GM19397 (cell line): ENCODE measurements around the gene STARD3NL.
A peak's percentile ranks its signal among the peaks of the same experiment; 100 is the strongest.
"Not testable (repeated sequence)": the region's sequence is repeated elsewhere in the genome, so short reads cannot be mapped to it uniquely, and the experiment has no call there.

Experiments
- ATAC-seq: cut with Tn5 transposase; IDR thresholded peaks from one replicate; pipeline ENCODE4 v1.9.1; 2021; ENCODE audit warnings: mild to moderate bottlenecking, moderate library complexity; ENCODE audit not compliant: unreplicated experiment

Gene STARD3NL, protein sequence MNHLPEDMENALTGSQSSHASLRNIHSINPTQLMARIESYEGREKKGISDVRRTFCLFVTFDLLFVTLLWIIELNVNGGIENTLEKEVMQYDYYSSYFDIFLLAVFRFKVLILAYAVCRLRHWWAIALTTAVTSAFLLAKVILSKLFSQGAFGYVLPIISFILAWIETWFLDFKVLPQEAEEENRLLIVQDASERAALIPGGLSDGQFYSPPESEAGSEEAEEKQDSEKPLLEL

DNA sequence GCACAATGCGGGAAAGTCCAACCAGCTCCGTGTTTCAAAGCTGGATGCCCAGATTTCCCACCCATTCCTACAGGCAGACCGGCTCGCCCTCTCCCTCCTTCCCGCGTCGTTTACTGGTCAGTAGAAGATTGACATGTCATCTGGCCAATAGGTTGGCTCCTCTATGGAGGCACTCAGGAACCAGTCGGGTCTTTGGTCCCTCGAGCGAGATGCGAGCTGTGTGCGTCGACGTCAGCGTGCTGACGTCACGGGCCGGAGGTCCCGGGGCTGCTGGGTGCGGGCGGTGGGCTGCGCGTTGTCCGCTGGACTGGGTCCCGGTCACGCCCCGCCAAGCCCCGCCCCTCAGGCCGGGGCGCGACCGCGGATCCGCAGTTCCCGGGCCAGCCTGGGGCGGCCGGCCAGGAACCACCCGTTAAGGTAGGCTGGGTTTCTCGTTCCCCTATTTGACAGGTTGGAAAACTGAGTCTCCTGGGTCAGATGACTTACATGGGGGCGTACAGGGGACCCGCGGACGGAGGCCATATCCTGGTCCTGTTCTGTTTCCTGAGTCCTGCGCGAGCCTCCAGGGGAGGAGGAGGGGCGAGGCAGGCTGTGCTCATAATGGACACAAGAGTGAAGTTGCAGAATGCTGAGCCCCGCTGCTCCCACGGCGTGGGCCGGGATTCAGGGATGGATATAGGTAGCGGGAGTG is at the start of gene STARD3NL:
STARD3NL (plus strand) TSS at position 242 of the 691 bp plus-strand sequence. CDS start 29,260 bp downstream, outside the sequence.
- ATAC-seq = peak; percentile 98

DNA sequence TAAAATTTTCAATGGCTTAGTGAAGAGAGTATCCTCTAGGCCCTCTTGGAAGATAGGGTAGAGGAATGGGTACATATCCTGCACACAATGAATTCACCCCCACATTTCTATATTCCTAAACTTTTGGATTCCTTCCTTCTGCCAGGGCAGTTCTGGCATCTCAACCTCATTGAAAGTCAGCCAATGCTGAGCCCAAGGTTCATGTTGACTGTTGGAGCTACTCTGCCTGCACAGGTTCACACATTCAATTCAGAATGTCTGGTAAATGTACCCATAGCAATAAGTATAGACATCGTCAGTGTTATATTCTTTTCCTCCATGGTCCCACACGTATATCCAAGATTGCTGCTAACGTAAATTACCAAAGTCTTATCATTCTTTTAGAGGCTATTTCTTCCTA is 48.9 kb upstream of the STARD3NL start:
- ATAC-seq = no peak

DNA sequence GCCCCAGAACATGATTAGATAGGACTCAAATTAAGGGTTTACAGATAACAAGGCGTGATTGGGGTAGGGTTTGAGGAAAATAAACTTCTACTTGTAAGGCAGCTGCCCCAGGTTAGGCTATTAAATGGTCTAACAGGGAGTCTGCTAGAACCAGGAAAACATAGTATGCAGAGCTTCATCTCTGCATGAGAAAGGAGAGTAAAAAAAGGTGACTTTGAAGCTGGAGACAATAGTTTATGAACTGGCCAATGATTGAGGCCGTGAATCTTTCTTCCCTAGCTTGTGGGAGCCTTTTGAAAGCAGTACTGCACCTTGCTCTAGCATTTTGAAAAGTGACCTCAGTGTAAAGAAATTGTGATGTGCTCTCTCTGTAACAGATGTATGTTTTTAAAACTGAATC is 48.5 kb upstream of the STARD3NL start:
- ATAC-seq = no peak

DNA sequence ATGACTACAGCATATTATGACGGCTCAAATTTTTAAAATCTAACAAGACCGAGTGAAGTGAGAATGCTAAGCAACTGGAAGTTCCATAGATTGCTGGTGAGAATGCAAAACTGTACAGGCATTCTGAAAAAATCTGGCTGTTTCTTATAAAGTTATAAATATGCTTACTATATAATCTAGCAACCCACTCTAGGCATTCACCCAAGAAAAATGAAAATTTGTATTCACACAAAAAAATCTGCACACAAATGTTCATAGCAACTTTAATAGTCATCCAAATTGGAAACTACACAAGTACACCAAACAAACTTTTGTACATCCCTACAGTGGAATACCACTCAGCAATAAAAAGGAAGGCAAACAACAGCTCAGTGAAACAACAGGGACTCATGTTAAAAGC is 39.9 kb upstream of the STARD3NL start:
- ATAC-seq = no peak

DNA sequence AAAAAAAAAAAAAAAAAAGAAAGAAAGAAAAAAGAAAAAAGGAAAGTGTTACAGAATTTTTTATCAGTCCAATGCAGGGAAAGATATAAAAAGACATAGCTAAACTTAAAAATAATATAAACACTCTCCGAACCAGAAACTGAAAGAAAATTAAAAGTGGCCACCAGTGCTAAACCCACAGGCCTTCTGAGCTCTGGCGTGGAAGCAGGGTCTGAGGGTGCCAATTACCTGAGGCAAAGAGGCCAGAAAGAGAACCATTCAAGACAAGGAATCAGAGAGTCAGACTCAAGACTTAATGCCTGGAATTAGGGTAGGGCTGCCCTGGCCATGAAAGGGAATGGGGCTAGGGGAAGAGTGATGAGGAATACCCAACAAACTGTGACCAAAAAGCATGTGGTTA is 36.9 kb upstream of the STARD3NL start:
- no peak for ATAC-seq

DNA sequence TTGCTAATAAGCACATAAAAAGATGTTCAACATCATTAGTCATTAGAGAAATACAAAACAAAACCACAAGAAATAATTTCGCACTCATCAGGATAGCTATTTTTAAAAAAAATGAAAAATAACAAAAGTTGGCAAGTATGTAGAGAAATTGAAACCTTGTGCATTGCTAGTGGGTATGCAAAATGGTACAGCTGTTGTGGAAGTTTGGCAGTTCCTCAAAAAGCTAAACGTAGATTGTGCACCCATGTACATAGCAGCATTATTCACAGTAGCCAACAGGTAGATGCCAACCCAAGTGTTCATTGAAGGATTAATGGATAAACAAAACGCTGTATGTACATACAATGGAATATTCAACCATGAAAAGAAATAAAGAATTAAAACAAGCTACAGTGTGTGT is 35.3 kb upstream of the STARD3NL start:
- peak; percentile 92 for ATAC-seq

DNA sequence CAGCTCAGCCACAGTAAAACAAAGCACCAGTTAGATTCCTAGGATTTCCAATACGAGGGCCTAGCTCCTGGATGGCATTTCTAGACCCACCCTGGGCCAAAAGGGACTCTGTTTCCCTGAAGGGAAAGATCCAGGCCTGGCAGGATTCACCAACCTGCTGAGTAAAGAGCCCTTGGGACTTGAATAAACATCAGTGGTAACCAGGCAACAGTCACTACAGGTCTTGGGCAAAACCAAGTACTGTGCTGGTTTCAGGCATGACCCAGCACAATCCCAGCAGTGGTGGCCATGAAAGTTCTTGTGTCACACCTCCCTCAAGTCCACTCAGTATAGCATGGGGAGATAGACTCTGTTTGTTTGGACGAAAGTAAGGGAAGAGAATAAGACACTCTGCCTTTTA is 31.0 kb upstream of the STARD3NL start:
- ATAC-seq = no peak

DNA sequence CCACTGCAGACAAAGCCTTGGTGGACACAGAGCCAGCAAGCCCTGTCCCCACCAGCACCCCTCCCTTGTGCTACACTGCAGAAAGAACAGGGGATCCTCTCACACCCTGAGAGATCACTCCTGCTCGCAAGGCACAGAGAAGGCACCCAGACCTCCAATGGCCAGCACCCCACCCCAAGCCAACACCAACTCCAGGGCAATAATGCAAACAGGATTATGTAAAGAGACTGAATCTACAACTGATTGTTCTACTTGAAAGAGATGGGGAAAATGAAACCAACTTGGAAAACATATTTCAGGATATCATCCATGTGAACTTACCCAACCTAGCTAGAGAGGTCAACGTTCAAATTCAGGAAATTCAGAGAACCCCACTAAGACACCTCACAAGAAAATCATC is 26.5 kb upstream of the STARD3NL start:
- ATAC-seq = no peak

DNA sequence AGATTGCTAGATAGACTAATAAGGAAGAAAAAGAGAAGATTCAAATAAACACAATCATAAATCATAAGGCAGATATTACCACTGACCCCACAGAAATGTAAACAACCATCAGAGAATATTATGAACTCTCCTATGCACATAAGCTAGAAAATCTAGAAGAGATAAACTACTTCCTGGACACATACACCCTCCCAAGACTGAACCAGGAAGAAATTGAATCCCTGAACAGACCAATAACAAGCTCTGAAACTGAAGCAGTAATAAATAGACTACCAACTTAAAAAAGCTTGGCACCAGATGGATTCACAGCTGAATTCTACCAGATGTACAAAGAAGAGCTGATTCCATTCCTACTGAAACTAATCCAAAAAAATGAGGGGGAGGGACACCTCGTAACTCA is 24.5 kb upstream of the STARD3NL start:
- no peak for ATAC-seq

DNA sequence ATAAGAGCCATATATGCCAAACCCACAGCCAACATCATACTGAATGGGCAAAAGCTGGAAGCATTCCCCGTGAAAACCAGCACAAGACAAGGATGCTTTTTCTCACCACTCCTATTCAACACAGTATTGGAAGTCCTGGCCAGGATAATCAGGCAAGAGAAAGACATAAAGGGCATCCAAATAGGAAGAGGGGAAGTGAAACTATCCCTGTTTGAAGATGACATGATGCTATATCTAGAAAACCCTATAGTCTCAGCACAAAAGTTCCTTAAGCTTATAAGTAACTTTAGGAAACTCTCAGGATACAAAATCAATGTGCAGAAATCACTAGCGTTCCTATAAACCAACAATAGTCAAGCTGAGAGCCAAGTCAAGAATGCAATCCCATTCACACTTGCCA is 23.8 kb upstream of the STARD3NL start:
- no peak for ATAC-seq

DNA sequence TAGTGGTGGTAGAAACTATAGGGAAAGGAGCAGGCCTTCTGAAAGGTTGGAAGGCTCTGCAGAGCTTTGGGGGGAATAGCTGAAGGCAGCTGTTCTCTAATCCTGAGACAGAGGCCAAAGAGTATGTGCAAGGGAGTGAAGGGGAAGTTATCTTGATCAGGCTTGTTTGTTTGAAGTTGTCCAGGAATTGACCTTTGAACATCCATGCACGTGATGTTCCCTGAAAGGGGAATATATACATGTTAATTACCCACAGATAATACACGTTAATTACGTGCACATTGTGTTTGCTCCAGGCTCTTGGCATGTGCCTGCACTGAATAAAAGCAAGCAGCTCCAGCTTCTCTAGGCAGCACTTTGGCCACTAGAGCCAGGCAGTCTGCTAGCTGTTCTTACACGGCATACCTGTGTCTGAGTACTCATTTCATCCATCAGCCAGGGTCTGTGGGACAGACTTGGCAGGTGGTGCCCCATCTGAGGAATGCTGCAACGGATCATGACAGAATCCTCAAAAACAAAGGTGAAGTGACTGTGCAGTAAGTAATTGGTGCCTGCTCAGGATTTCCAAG is 18.0 kb upstream of the STARD3NL start:
- no peak for ATAC-seq

DNA sequence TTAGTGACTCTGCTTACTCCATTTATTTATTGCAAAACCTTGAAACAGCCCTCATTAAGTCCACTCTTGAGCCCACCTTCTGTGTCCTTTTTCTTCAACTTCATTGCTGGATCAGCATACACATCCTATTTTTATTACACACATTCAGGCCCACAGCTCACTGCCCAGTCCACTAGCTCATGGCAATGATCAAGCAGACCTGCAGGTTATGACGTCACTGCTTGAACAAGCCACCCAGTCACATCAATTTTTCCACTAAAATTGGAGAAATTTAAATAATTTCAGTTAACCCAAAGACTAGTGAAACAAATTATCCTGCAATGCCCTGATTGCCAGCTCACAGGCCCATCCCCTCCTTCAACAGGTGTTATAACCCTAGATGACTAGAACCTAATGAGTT is 16.0 kb upstream of the STARD3NL start:
- no peak for ATAC-seq

DNA sequence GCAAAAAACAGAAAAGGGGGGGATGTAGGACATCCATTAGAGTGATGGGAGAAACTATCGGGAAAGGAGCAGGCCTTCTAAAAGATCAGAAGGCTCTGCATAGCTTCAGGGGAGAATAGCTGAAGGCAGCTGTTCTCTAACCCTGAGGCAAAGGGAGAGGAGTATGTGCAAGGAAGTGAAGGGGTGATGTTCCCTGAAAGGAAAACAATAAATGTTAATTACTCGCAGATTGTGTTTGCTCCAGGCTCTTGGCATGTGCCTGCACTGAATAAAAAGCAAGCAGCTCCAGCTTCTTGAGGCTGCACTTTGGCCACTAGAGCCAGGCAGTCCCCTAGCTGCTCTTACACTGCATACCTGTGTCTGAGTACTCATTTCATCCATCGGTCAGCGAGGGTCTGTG is 14.4 kb upstream of the STARD3NL start:
- ATAC-seq = no peak

DNA sequence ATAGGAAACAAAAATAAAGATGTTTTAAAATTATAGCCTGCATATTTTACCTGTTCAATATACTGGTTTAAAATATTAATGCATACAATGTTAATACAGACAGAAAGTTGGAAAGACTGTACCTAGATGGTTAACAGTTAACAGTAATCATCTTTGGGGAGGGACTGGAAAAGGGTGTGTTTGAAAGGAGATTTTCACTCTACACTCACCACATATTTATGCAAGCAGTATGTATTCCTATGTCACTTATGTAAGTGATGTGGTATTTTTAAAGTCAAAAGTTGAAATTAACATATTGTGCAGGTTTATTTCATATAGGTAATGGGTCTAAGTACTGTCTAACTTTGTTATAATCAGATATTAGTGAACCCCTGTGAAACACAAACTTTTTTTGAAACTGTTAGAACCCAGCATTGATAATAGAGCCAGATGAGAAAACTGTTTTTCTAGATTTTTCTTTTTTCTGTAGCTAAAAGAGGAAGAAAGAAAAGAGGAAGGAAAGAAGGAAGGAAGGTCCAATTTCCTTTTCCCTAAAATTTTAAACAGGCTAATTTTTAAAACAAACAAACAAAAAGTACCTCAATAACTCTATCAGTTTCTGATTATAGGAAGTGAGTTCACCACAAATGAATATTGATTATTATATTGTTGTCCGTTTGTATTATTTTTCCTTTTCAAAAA is 9.0 kb upstream of the STARD3NL start:
- no peak for ATAC-seq

DNA sequence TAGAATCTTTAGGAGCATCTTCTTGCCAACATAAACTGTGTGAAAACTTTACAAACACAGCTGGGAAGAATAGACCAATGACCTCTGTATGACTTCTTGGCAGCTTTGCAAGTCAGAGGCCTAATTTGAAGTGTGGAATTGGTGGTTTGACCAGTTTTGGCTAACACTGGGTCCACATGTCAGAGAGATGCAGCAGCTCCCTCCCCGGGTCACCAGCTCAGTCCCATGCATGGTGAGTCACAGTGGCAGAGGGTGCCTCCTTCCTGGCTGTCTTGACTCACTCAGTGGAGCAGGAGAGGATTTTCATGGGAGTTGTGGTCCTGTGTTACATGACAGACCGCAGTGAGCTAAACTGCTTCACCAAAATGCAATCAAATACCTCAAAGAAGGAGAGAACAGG is 8.2 kb upstream of the STARD3NL start:
- no peak for ATAC-seq

DNA sequence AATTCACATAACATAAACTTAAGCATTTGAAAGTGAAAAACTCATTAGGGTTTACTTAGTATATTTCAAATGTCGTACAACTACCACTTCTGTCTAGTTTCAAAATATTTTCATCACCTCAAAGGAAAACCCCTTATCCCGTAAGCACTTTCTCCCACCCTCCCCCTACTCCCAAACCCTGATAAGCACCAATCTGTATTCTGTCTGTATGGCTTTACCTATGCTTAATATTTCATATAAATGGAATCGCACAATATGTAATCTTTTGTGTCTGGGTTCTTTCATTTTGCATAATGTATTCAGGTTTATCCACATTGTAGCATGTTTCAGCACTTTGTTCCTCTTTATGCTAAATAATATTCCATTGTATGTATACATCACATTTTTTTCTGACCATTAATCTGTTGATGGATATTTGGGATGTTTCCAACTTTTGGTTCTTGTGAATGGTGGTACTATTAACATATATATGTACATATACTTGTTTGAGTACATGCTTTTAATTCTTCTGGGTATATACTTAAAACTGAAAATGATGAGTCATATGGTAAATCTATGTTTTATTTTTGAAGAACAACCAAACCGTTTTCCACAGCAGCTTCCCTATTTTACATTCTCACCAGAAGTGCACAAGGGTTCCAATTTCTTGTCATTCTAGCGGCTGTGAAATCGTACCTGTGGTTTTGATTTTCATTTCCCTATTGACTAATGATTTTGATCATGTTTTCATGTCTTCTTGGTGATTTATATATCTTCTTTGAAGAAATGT is 6.2 kb upstream of the STARD3NL start:
- peak; percentile 54 for ATAC-seq

DNA sequence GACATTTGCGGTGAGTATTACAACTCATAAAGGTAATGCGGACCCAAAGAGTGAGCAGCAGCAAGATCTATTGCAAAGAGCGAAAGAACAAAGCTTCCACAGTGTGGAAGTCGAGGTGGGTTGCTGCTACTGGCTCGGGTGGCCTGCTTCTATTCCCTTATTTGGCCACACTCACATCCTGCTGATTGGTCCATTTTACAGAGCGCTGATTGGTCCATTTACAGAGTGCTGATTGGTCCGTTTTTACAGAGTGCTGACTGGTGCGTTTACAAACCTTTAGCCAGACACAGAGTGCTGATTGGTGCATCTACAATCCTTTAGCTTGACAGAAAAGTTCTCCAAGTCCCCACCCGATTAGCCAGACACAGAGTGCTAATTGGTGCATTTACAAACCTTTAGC is 2.5 kb upstream of the STARD3NL start:
- ATAC-seq = not testable (repeated sequence)

DNA sequence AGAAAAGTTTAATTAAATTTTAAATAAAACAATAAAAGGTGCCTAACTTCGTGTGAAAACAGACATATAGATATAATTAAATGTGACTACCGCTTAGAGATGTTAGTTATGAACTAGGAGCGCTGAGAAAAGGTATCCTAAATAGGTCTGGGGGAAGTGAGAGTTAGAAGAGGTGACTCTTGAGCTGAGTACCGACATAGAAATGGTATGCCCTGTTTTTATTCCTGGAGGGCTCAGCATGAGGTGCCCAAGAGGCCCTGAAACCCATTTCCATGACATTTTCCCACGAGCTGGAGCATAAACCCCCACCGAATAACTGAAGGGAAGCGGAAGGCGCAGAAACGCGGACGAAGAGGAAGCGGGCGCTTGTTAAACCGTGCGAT is 433 bp upstream of the STARD3NL start:
- no peak for ATAC-seq

DNA sequence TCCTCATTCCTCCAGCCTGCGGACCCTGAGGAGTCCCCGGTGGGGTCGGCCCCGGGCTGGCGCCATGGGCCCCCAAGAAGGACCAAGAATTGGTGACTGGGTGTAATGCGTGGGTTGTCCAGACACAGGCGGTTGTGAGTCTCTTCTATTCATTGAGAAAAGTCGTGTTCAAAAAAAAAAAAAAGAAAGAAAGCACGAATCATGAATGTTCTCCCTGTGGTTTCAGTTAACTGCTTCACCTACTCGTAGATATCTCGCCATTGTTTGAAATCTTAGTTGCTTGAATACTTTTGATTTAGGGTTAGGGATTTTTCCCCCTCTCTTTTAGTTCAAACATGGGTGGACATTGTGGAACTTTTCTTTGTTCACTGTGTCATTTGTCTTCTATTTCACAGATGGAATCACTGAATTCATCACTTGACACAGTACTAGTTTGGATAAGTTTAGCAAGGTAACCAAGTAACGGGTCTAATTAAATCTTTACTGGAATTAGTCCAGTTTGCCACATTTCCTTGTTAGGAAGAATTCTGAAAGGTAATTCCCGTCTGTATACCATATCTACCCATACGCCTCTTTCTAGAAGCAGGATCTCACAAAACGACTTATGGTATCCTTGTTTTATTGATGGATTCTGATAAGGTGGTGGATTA is 775 bp downstream of the STARD3NL start:
- peak; percentile 26 for ATAC-seq

DNA sequence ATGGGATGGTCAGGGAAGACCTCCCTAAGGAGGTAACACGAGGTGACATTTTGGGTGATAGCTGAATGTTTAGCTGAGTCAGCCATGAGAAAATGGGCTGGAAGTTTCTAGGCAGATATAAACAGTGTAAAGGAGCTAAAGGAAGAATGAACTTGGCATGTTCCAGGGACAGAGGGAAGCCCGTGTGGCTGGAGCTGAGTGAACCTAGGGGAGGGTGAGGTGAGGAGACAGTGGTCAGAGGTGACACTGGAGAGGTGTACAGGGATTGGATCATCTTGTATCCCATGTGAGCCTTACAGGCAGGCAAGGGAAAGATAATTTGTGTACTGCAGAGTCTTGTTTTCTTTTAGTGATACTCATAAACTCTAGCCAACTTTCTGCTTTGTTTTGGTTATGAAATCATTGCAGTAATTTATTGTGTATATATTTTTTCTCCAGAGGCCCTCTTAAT is 1.8 kb downstream of the STARD3NL start:
- ATAC-seq = no peak

DNA sequence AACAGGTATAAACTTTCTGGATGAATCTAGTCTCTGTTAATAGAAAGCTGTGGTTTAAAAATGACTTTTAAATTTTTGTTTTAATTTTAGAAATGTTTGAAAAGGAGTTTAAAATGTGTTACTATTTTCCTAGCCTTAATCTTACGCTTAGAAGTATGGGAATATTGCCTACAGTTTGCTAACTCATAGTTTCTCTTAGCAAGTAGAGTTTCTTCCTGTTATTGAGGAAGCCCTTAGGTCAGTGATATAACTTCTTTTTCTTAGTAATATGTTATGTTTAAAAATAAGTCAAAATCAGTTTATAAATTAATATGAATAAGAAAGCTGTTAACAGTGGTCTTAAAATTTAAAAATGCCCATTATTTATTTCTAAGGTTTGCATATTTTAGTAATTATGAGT is 3.1 kb downstream of the STARD3NL start:
- no peak for ATAC-seq
